ENCODE measurements around the gene THAP10. TPM values are rescaled to one million over a fixed set of nuclear protein-coding genes. Genes with fewer than 3 reads are reported as not detected.
A peak's percentile ranks its signal among the peaks of the same experiment; 100 is the strongest.

THAP10 gene
- polyA plus RNA-seq, 3 donors = 0.12 to 0.30 (median 0.15) TPM

- peaks cover 14 to 18% of the 10 kb centered on the region in 2 donors for H3K9me3 ChIP-seq (replicated peaks in 1 of 2; ENCODE audit: control insufficient read depth in 1 of 2, insufficient read depth in 1 of 2, low read length in 2 of 2)
- Mint-ChIP-seq H3K4me3 (no peak overlapping the region), H3K27me3 (ENCODE audit: low read depth in 3 of 3) (peaks cover 1 to 10% (median 2%) of the 10 kb centered on the region in 3 donors), H3K9me3 (peaks cover 0 to 15% (median 12%) of the 10 kb centered on the region in 7 donors), H3K4me1 (peaks cover 11% of the 10 kb centered on the region), H3K27ac (no peak overlapping the region), H3K36me3 (no peaks in the 10 kb centered on the region)
- intact Hi-C loops (cut with micrococcal nuclease) = no loop called here
- DNase-seq = no peak
- no peak overlapping the region for H3K27ac ChIP-seq (ENCODE audit: low read depth in 1 of 2, low read length in 2 of 2)
- no peaks in the 10 kb centered on the region for H3K36me3 ChIP-seq (replicated peaks in 1 of 2; ENCODE audit: control insufficient read depth in 1 of 2, insufficient read depth in 2 of 2, low read length in 2 of 2)
- no peak overlapping the region for H3K4me3 ChIP-seq (replicated peaks in 1 of 3; ENCODE audit: low read depth in 2 of 3, low read length in 3 of 3)
- no peak for TF ChIP-seq CTCF (IDR thresholded peaks at IDR 0.05)
- peak overlapping the region; percentile 14 for H2AFZ ChIP-seq (ENCODE audit: insufficient read depth, low read depth, low read length, poor library complexity, severe bottlenecking)
- no peaks in the 10 kb centered on the region for H3K4me1 ChIP-seq (ENCODE audit: control insufficient read depth in 1 of 2, insufficient read depth in 2 of 2, low read length in 2 of 2)
- H3K4me2 ChIP-seq (replicated peaks; ENCODE audit: extremely low read depth, low read length, poor library complexity, severe bottlenecking) = no peak overlapping the region
- H3K79me2 ChIP-seq (ENCODE audit: insufficient read depth, low read length) = no peaks in the 10 kb centered on the region
- H4K20me1 ChIP-seq (ENCODE audit: insufficient read depth, low read length) = no peaks in the 10 kb centered on the region
- no peak overlapping the region for H3K9ac ChIP-seq (ENCODE audit: insufficient read depth, low read length, poor library complexity, severe bottlenecking)
- WGBS (ENCODE audit: insufficient coverage) = 60% methylated on average over 1 of the region's 1 CpG
- H3K27me3 ChIP-seq (ENCODE audit: control insufficient read depth in 2 of 2, insufficient read depth in 2 of 2, low read length in 2 of 2) = no peaks in the 10 kb centered on the region
Observed at GRCh38 chr15:70920981-70921696, 28.9 kb upstream of the THAP10 start.

- Histone ChIP-seq H3K27me3 (ENCODE audit: control insufficient read depth in 2 of 2, insufficient read depth in 2 of 2, low read length in 2 of 2) (no peaks in the 10 kb centered on the region), H4K20me1 (ENCODE audit: insufficient read depth, low read length) (no peaks in the 10 kb centered on the region), H3K9ac (ENCODE audit: insufficient read depth, low read length, poor library complexity, severe bottlenecking) (no peak overlapping the region), H2AFZ (ENCODE audit: insufficient read depth, low read depth, low read length, poor library complexity, severe bottlenecking) (no peak overlapping the region), H3K4me1 (ENCODE audit: control insufficient read depth in 1 of 2, insufficient read depth in 2 of 2, low read length in 2 of 2) (no peaks in the 10 kb centered on the region), H3K9me3 (replicated peaks in 1 of 2; ENCODE audit: control insufficient read depth in 1 of 2, insufficient read depth in 1 of 2, low read length in 2 of 2) (peaks cover 14 to 18% of the 10 kb centered on the region in 2 donors), H3K79me2 (ENCODE audit: insufficient read depth, low read length) (no peaks in the 10 kb centered on the region), H3K4me2 (replicated peaks; ENCODE audit: extremely low read depth, low read length, poor library complexity, severe bottlenecking) (no peak overlapping the region), H3K27ac (ENCODE audit: low read depth in 1 of 2, low read length in 2 of 2) (no peak overlapping the region), H3K36me3 (replicated peaks in 1 of 2; ENCODE audit: control insufficient read depth in 1 of 2, insufficient read depth in 2 of 2, low read length in 2 of 2) (no peaks in the 10 kb centered on the region), H3K4me3 (replicated peaks in 1 of 3; ENCODE audit: low read depth in 2 of 3, low read length in 3 of 3) (no peak overlapping the region)
- TF ChIP-seq CTCF (IDR thresholded peaks at IDR 0.05) = no peak
- Mint-ChIP-seq H3K36me3 (no peaks in the 10 kb centered on the region), H3K4me1 (peaks cover 11% of the 10 kb centered on the region), H3K27me3 (ENCODE audit: low read depth in 3 of 3) (peaks cover 1 to 7% (median 2%) of the 10 kb centered on the region in 3 donors), H3K9me3 (peaks cover 0 to 15% (median 12%) of the 10 kb centered on the region in 7 donors), H3K4me3 (no peak overlapping the region), H3K27ac (no peak overlapping the region)
- WGBS (ENCODE audit: insufficient coverage) = 100% methylated on average over 5 of the region's 6 CpGs
- DNase-seq = no peak
- intact Hi-C loops (cut with micrococcal nuclease) = no loop called here
Observed at GRCh38 chr15:70917955-70918354, 25.7 kb upstream of the THAP10 start.
